B cell (primary cell): ENCODE measurements around the gene POMGNT1. TPM values are rescaled to one million over a fixed set of nuclear protein-coding genes. Genes with fewer than 3 reads are reported as not detected.

Source experiments
- ATAC-seq: fragments of 200-7000 bp; cut with Tn5 transposase; one replicate; pipeline ENCODE4 v1.10.0; 2021; ENCODE audit warnings: low read depth, mild to moderate bottlenecking, moderate number of reproducible peaks, moderate library complexity
- CTCF ChIA-PET: fragments of 350-600 bp; sonication (Branson Sonifier 250); formaldehyde crosslinking; loops from one replicate; lab custom pipeline; 2021; ENCODE audit warnings: antibody characterized with exemption, inconsistent platforms; lab: Charles Lee
- POLR2A ChIA-PET: fragments of 350-600 bp; sonication (Branson Sonifier 250); formaldehyde crosslinking; loops from one replicate; lab custom pipeline; 2021; ENCODE audit warnings: antibody characterized with exemption; lab: Charles Lee
- DNase-seq: peaks from one replicate; pipeline ENCODE4 v3.0.0; 2013
- H2AFZ ChIP-seq: 2 replicates; pipeline ENCODE4 v1.6.1; 2012; ENCODE audit warnings: mild to moderate bottlenecking, low read depth, low read length; ENCODE audit not compliant: insufficient read depth, poor library complexity, severe bottlenecking
- H3K27ac ChIP-seq, 2 donors: 1 replicate in 1 of 2; 2 replicates in 1 of 2; pipeline ENCODE4 v1.5.1; 2012 to 2013; ENCODE audit warnings: low read length in 2 of 2, mild to moderate bottlenecking in 2 of 2, moderate library complexity in 1 of 2
- H3K27me3 ChIP-seq, 4 experiments: fragments of 200-600 bp in 1 of 4; sonication (generic) in 1 of 4; replicated peaks in 1 of 4; 1 replicate in 2 of 4; 2 replicates in 2 of 4; pipeline versions ENCODE4 v1.6.1 to v1.7.0; 2013 to 2016; ENCODE audit warnings: low read length in 3 of 4, mild to moderate bottlenecking in 2 of 4, mixed read lengths in 1 of 4, moderate library complexity in 1 of 4; ENCODE audit not compliant: insufficient read depth in 4 of 4, control insufficient read depth in 3 of 4; ENCODE audit errors: control extremely low read depth in 1 of 4
- H3K36me3 ChIP-seq, 2 experiments: replicated peaks in 1 of 2; 1 replicate in 1 of 2; 2 replicates in 1 of 2; pipeline versions ENCODE4 v1.6.1 to v1.7.1; 2013; ENCODE audit warnings: low read length in 1 of 2; ENCODE audit not compliant: insufficient read depth in 2 of 2, control insufficient read depth in 1 of 2; ENCODE audit errors: control extremely low read depth in 1 of 2, extremely low read depth in 1 of 2
- H3K4me1 ChIP-seq, 2 donors: fragments of 200-600 bp in 1 of 2; sonication (generic) in 1 of 2; 1 replicate in 1 of 2; 2 replicates in 1 of 2; pipeline versions ENCODE4 v1.5.1 to v1.6.1; 2013 to 2017; ENCODE audit warnings: low read length in 2 of 2; ENCODE audit not compliant: control insufficient read depth in 2 of 2, insufficient read depth in 2 of 2
- H3K4me2 ChIP-seq: replicated peaks from 2 replicates; pipeline ENCODE3; 2012; ENCODE audit warnings: mild to moderate bottlenecking, low read depth, low read length; ENCODE audit not compliant: poor library complexity, severe bottlenecking
- H3K4me3 ChIP-seq, 5 experiments: fragments of 200-600 bp in 1 of 5; sonication (generic) in 1 of 5; 1 replicate in 3 of 5; 2 replicates in 2 of 5; pipeline versions ENCODE4 v1.5.1 to v1.7.0; 2011 to 2016; ENCODE audit warnings: low read length in 4 of 5, mild to moderate bottlenecking in 4 of 5, low read depth in 2 of 5, control low read depth in 1 of 5, moderate library complexity in 1 of 5; ENCODE audit not compliant: insufficient read depth in 1 of 5; ENCODE audit errors: control extremely low read depth in 1 of 5, extremely low read depth in 1 of 5
- H3K79me2 ChIP-seq: fragments of 200-600 bp; sonication (generic); one replicate; pipeline ENCODE4 v1.6.0; 2016; ENCODE audit warnings: low read length; ENCODE audit not compliant: control insufficient read depth, insufficient read depth
- H3K9ac ChIP-seq: fragments of 200-600 bp; sonication (generic); 2 replicates; pipeline ENCODE4 v1.6.1; 2017; ENCODE audit warnings: mild to moderate bottlenecking, low read length, moderate library complexity
- H3K9me3 ChIP-seq, 3 donors: one replicate each; pipeline versions ENCODE4 v1.6.1 to v1.7.1; 2013; ENCODE audit warnings: low read length in 2 of 3; ENCODE audit not compliant: control insufficient read depth in 2 of 3, insufficient read depth in 1 of 3; ENCODE audit errors: control extremely low read depth in 1 of 3
- H4K20me1 ChIP-seq: 2 replicates; pipeline ENCODE4 v1.6.0; 2012; ENCODE audit warnings: mild to moderate bottlenecking, low read length; ENCODE audit not compliant: insufficient read depth, control insufficient read depth, poor library complexity, severe bottlenecking
- H3K27ac Mint-ChIP-seq: one replicate; pipeline ENCODE4 v1.8.0; 2021; ENCODE audit warnings: mixed read lengths
- H3K27me3 Mint-ChIP-seq: one replicate; pipeline ENCODE4 v1.8.0; 2021; ENCODE audit warnings: mixed read lengths
- H3K4me1 Mint-ChIP-seq: one replicate; pipeline ENCODE4 v1.8.0; 2021; ENCODE audit warnings: mixed read lengths
- H3K4me3 Mint-ChIP-seq: one replicate; pipeline ENCODE4 v1.8.0; 2021; ENCODE audit warnings: mixed read lengths
- H3K9me3 Mint-ChIP-seq: one replicate; pipeline ENCODE4 v1.8.0; 2022; ENCODE audit warnings: mixed read lengths; ENCODE audit not compliant: insufficient read depth
- CTCF ChIP-seq: fragments of 200-600 bp; IDR thresholded peaks from one replicate; pipeline ENCODE4 v1.8.0; 2022; ENCODE audit warnings: antibody characterized with exemption, mild to moderate bottlenecking
- EZH2 ChIP-seq: IDR thresholded peaks from 2 replicates; pipeline ENCODE4 v1.6.1; 2012; ENCODE audit warnings: borderline replicate concordance, low read depth, mild to moderate bottlenecking, moderate library complexity, low read length; ENCODE audit not compliant: insufficient read depth, poor library complexity, severe bottlenecking
- WGBS: methylation state at CpG from one replicate; pipeline ENCODE4 v1.1.5; 2013; ENCODE audit warnings: missing lambda C conversion rate; ENCODE audit not compliant: insufficient coverage; 5-methylcytosine and 5-hydroxymethylcytosine counted together
- intact Hi-C: fragments of 100-400 bp; cut with micrococcal nuclease; formaldehyde crosslinking; loops from one replicate; pipeline ENCODE4 v1.10.0; 2022
- polyA plus RNA-seq: library from polyadenylated mRNA; depleted of rRNA; stranded (reverse); fragments of >200 nt; gene quantifications from 2 replicates; pipeline ENCODE4 v1.2.3, GENCODE V29; 2012
- total RNA-seq, 2 donors: library from RNA; stranded (reverse); fragments of 120-200 nt in 1 of 2; gene quantifications; 1 replicate in 1 of 2; 2 replicates in 1 of 2; pipeline versions ENCODE4 v1.2.3 to v1.2.4, GENCODE V29; 2013 to 2022

The POMGNT1 gene
- total and polyA plus RNA-seq, 2 donors (not counting 1 experiment from before 2014, with no cell fraction given) = 32.6 to 51.0 TPM

- Mint-ChIP-seq H3K9me3 (no peaks in the 10 kb centered on the region), H3K4me3 (no peak overlapping the region), H3K4me1 (peaks cover 1% of the 10 kb centered on the region), H3K27ac (no peak overlapping the region), H3K27me3 (peaks cover 3% of the 10 kb centered on the region)
- no peaks in the 10 kb centered on the region for H3K79me2 ChIP-seq
- no peaks in the 10 kb centered on the region for H3K36me3 ChIP-seq
- no peak overlapping the region for H3K4me2 ChIP-seq
- no peak overlapping the region for H2AFZ ChIP-seq
- no peak for TF ChIP-seq EZH2
- no peak for TF ChIP-seq CTCF
- no peaks in the 10 kb centered on the region for H3K27me3 ChIP-seq
- H4K20me1 ChIP-seq = no peaks in the 10 kb centered on the region
- no peaks in the 10 kb centered on the region for H3K9me3 ChIP-seq
- DNase-seq (no peak), ATAC-seq (no peak)
- no CpG with 5 or more reads among the region's 4 CpGs for WGBS
- peaks cover 0 to 3% of the 10 kb centered on the region in 2 donors for H3K4me1 ChIP-seq
- H3K4me3 ChIP-seq = no peak overlapping the region
- H3K9ac ChIP-seq = no peak overlapping the region
- ChIA-PET CTCF (interaction anchor here (0.9 to 1.9 kb wide), 2 partner anchors 184 to 536 kb away, joined by 4 to 10 read pairs; no protein-coding TSS in a partner anchor), POLR2A (no interaction called here)
- no peak overlapping the region for H3K27ac ChIP-seq
- intact Hi-C loops = no loop called here
These were observed 23.5 kb upstream of the POMGNT1 start for GRCh38 chr1:46221749-46222148.

GRCh38 chr1:46220808-46221207 is 22.6 kb upstream of the POMGNT1 start:
- H3K4me3 ChIP-seq = no peak overlapping the region
- no peak overlapping the region for H3K4me2 ChIP-seq
- no peaks in the 10 kb centered on the region for H3K9me3 Mint-ChIP-seq
- peaks cover 4% of the 10 kb centered on the region for H3K27me3 Mint-ChIP-seq
- no peak for ATAC-seq
- ChIA-PET POLR2A (no interaction called here), CTCF (interaction anchor here (1.9 kb wide), 1 partner anchor 183 kb away, joined by 10 read pairs; no protein-coding TSS in a partner anchor)
- WGBS = 100% methylated on average over 1 of the region's 3 CpGs
- no peak overlapping the region for H3K9ac ChIP-seq
- peaks cover 0 to 3% of the 10 kb centered on the region in 2 donors for H3K4me1 ChIP-seq
- H2AFZ ChIP-seq = no peak overlapping the region
- H4K20me1 ChIP-seq = no peaks in the 10 kb centered on the region
- H3K27me3 ChIP-seq = no peaks in the 10 kb centered on the region
- H3K27ac Mint-ChIP-seq = no peak overlapping the region
- H3K9me3 ChIP-seq = no peaks in the 10 kb centered on the region
- TF ChIP-seq EZH2 (no peak), CTCF (no peak)
- intact Hi-C loops = no loop called here
- no peak overlapping the region for H3K4me3 Mint-ChIP-seq
- peaks cover 1% of the 10 kb centered on the region for H3K4me1 Mint-ChIP-seq
- DNase-seq = no peak
- no peaks in the 10 kb centered on the region for H3K79me2 ChIP-seq
- no peaks in the 10 kb centered on the region for H3K36me3 ChIP-seq
- no peak overlapping the region for H3K27ac ChIP-seq
